ENCODE data around the gene OSCAR.

The OSCAR gene

DNA sequence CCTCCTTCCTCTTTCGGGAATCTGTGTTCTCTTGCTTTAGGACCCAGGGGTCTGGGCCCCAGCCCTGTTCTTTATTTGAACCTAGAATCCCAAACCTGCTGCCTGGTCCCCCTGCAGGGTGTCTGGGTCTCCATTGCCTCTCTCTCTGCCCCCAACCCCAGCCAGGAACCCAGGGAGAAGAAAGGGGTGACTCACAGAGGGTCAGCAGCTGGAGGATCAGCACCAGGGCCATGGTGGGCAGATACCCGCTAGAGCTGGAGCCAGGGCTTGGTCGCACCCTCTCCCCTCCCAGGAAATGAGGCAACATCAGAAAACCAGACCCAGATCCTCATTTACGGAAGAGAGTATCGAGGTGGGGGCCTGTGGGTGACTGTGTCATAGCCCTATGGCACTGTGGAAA lies at the start of gene OSCAR:
OSCAR (minus strand) TSS at position 243 of the 400 bp plus-strand sequence; CDS start at position 232, 11 bp downstream.
- H3K4me3 ChIP-seq (replicated peaks in 1 of 2; ENCODE audit: low read depth in 2 of 2, low read length in 2 of 2), result no peak within 1 kb of the TSS
- no peak for DNase-seq (ENCODE audit: low read depth in 2 of 2)
- TF ChIP-seq, protein P1, sequence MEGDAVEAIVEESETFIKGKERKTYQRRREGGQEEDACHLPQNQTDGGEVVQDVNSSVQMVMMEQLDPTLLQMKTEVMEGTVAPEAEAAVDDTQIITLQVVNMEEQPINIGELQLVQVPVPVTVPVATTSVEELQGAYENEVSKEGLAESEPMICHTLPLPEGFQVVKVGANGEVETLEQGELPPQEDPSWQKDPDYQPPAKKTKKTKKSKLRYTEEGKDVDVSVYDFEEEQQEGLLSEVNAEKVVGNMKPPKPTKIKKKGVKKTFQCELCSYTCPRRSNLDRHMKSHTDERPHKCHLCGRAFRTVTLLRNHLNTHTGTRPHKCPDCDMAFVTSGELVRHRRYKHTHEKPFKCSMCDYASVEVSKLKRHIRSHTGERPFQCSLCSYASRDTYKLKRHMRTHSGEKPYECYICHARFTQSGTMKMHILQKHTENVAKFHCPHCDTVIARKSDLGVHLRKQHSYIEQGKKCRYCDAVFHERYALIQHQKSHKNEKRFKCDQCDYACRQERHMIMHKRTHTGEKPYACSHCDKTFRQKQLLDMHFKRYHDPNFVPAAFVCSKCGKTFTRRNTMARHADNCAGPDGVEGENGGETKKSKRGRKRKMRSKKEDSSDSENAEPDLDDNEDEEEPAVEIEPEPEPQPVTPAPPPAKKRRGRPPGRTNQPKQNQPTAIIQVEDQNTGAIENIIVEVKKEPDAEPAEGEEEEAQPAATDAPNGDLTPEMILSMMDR (IDR thresholded peaks at IDR 0.05; ENCODE audit: low read depth, low read length), result no peak

- H3K4me3 ChIP-seq (replicated peaks in 1 of 2; ENCODE audit: low read depth in 2 of 2, low read length in 2 of 2), result no peak overlapping the region
- TF ChIP-seq, protein P1 (IDR thresholded peaks at IDR 0.05; ENCODE audit: low read depth, low read length), result no peak
- no peak for DNase-seq (ENCODE audit: low read depth in 2 of 2)
Observed at GRCh38 chr19:54149021-54149812, 48.6 kb upstream of the OSCAR start.

- DNase-seq (ENCODE audit: low read depth in 2 of 2), result no peak
- TF ChIP-seq, protein P1 (IDR thresholded peaks at IDR 0.05; ENCODE audit: low read depth, low read length), result no peak
- H3K4me3 ChIP-seq (replicated peaks in 1 of 2; ENCODE audit: low read depth in 2 of 2, low read length in 2 of 2), result no peak overlapping the region
Observed at GRCh38 chr19:54148158-54148557, 47.6 kb upstream of the OSCAR start.

DNA sequence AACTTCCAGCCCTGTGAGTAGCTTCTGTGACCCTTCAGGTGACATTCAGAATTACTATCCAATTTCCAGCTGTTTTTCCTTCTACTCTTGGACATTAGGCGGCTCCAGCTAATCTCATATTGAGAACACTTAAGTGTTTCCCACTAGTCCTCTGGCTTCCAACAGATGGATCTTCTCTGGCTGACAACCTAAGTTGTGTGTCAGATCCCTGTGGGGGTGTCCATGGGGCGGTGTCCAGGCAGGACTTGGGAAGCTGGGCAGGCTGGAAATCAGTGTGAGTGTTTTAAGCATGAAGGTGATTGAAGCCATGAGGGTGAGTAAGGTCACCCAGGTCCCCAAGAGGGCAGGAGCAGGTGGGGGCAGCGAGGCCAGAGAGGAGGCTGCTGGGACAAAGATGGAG lies 47.1 kb upstream of the OSCAR start:
- no peak overlapping the region for H3K4me3 ChIP-seq (replicated peaks in 1 of 2; ENCODE audit: low read depth in 2 of 2, low read length in 2 of 2)
- TF ChIP-seq, protein P1 (IDR thresholded peaks at IDR 0.05; ENCODE audit: low read depth, low read length), result no peak
- DNase-seq (ENCODE audit: low read depth in 2 of 2), result peak; percentile 45 to 52

DNA sequence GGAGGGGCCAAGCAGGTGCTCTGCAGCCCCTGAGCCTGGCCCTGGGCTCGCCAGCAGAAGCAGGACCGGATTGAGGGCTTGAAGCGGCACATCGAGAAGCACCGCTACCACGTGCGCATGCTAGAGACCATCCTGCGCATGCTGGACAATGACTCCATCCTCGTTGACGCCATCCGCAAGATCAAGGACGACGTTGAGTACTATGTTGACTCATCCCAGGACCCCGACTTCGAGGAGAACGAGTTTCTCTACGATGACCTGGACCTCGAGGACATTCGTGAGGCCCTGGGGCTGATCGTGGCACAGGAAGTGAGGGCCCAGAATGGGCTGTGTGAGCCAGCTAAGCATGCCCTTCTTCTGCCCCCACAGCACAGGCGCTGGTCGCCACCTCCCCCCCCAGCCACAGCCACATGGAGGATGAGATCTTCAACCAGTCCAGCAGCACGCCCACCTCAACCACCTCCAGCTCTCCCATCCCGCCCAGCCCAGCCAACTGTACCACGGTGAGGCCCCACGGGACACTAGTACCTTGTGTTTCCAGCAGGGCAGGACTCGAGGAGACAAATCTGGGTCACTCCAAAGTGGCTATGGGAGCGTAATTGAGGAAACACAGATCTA lies 45.0 kb upstream of the OSCAR start:
- TF ChIP-seq, protein P1 (IDR thresholded peaks at IDR 0.05; ENCODE audit: low read depth, low read length), result no peak
- DNase-seq (ENCODE audit: low read depth in 2 of 2), result no peak
- H3K4me3 ChIP-seq (replicated peaks in 1 of 2; ENCODE audit: low read depth in 2 of 2, low read length in 2 of 2), result no peak overlapping the region

DNA sequence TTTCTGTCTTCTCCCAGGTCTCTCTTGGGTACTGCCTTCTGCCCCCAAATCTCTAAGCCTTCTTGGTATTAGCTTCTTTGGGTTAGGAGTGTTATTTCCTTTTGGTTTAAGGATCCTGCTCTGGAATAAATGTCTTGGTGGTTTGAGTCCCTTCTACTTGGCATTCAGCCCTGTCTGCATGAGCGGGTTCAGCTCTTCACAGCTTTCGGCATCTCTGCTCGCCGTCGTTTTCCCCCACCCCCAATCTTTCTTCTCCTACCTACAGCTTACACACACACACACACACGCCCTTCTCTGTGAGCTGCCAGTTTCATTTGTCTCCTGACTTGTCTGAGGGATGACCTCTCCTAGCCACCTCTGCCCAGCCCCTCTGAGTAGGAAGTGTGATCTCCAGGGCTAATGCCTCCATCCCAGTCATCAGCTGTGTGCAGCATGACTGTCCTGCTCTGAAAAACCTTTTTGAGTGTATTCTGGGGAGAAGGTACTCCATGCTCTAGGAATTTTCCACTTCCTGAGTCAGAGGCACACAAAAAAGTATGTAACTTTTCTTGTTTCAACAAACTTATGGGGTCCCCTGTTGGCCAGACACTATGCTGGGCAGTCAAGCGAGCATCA lies 41.7 kb upstream of the OSCAR start:
- DNase-seq (ENCODE audit: low read depth in 2 of 2), result no peak
- TF ChIP-seq, protein P1 (IDR thresholded peaks at IDR 0.05; ENCODE audit: low read depth, low read length), result no peak
- no peak overlapping the region for H3K4me3 ChIP-seq (replicated peaks in 1 of 2; ENCODE audit: low read depth in 2 of 2, low read length in 2 of 2)

All from cardiac fibroblast (primary cell).